HG02970 (cell line): ENCODE results near the gene GGT6.

ENCODE experiments used
- ATAC-seq: cut with Tn5 transposase; IDR thresholded peaks from one replicate; pipeline ENCODE4 v1.9.1; 2021; ENCODE audit warnings: mild to moderate bottlenecking, moderate library complexity, moderate number of reproducible peaks; ENCODE audit not compliant: unreplicated experiment, low FRiP score

GGT6 gene

DNA sequence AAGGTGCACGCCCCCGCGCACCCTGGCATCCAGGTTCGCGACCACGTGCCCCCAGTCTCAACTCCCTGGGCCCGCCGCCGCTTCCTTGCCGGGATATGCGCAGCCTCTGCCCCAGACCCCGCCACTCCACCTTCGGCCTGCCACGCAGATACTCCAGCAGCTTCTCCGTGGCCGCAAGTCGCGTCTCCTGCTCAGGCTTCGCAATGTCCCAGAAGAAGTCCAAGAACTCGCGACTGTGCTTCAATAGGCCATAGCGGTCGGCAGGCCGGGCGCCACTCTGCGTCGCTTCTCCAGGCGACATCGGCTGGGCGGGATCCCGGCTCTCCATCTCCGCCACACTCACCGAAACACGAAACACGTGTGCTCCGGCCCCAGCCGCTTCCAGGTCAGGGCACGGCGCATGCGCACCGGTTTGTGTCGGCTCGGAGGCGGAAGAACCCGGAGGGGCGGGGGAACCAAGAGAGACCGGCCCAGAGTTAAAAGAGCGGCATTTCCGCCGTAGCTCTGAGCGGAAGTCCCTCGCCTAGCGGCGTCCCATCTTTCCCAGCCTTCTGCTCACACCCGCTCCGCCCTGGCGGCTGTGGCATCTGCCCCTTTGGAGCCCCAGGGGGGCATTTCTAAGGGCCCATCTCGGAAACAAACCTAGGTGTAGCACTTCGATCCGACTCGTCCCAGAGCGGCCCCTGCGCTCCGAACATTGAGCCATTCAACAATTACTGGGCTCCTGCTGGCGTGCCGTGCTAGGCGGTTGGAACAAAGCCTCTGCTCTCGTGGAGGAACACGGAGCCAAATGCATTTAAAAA lies 5.2 kb downstream of the GGT6 start, which contains the start of gene MYBBP1A:
MYBBP1A (minus strand) TSS at position 388 of the 803 bp plus-strand sequence; CDS start at position 328, 60 bp downstream.
- peak; percentile 92 for ATAC-seq

DNA sequence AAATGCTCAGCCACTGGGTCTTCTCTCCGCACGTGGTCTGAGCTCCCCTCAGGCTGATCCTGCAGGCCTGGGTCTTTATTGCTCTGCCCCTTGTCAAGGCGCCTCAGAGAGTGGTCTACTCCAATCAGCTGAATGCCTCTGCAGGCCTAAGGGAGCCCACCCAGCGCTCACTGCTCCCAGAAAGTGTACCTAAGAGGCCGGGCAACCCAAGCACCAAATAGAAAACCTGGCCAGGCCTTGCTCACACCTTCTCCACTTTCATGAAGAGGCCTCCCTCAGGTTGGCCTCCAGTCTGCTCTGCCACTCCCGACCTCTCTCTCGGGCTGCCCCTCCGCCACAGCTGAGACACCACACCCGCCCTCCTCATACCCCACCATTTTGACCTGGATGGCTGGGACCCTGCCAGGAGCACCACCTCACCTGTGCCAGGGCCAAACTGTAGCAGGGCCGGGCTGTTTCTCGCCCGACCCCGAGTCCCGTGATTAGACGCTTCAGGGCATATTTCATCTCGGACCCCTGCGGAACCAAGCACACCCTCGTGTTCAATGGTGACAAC lies 5.9 kb downstream of the GGT6 start:
- ATAC-seq, result no peak

GRCh38 chr17:4553669-4554068 lies 6.7 kb downstream of the GGT6 start:
- no peak for ATAC-seq

DNA sequence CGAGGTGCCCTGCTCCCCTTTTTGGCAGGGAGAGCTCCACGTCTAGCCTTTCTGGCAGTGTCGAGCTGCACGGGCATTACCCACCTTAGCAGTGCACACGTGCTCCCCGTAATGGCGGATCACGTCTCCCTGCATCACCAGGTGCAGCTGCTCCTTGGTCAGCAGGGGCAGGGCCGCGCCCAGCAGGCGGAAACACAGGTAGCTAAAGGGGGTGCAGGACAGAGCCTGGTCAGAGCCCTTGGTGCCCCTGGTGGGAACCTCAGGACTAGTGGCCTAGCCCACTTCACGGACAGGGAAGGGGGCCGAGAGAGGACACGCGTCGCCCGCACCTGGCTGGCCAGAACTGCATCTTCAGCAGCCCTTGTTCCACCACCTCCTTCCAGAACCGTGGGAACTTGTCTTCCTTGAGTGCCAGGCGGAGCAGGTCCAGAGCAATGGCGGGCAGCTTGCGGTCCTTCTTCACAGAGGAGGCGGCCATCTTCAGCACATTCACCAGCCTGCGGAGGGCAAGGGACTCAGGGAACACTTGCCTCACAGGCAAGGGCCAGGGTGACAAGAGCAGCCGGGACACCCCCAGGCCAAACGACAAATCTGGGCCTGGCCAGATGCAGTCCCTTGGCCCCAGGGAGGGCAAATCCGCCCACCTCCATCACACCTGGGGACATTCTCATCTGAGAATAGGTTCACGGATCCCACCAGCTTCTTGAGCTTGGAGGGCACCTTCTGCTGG lies 8.4 kb downstream of the GGT6 start:
- ATAC-seq, result no peak

DNA sequence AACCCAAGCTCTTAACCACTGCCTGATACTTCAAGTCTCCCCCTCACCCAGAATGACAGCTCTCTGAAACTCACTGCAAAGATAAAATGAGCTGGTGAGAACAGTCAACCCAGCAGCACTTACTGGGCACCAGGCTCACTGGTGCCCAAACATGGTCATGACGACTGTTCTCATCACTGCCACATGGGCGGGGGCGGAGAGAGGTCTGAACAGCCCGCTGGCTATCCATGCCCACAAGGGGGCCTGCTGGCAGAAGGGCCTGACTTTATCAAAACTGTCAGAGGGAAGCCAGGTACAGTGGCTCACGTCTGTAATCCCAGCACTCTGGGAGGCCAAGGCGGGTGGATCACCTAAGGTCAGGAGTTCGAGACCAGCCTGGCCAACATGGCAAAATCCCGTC lies 9.2 kb downstream of the GGT6 start:
- no peak for ATAC-seq

GRCh38 chr17:4550534-4551039 lies 9.8 kb downstream of the GGT6 start:
- ATAC-seq, result no peak

DNA sequence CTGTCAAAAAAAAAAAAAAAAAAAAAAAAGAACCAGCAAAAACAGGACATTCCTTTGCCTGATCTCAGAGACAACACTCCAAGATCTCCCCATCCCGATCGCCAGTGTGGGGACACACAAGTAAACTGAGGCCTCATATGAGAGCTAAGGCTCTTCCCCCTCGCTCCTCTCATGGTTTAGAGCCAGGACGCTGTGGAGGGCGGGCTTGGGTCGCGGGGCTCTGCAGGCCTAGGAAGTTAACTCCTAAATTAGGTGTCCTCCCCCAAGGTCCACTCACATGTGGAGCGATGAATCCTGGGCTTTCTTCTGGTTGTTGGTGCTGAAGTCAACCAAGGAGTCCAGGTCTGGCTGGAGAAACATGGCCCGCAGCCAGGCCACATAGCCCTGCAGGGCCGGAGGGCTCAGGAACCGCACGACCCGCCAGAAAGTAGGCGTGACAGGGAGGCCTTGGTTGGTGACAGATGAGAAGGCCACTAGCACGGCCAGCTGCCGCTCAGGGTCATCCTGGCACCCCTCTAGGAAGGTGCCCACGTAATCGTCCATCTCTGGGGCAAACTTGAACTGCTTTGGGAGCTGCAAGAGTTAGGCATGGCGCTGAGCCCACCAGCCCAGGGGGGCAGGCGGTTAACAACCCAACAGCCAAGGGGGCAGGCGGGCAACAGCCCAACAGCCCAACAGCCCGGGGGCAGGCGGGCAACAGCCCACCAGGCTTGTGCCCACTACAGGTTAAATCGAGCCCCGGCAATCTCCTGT lies 10.4 kb downstream of the GGT6 start:
- no peak for ATAC-seq

DNA sequence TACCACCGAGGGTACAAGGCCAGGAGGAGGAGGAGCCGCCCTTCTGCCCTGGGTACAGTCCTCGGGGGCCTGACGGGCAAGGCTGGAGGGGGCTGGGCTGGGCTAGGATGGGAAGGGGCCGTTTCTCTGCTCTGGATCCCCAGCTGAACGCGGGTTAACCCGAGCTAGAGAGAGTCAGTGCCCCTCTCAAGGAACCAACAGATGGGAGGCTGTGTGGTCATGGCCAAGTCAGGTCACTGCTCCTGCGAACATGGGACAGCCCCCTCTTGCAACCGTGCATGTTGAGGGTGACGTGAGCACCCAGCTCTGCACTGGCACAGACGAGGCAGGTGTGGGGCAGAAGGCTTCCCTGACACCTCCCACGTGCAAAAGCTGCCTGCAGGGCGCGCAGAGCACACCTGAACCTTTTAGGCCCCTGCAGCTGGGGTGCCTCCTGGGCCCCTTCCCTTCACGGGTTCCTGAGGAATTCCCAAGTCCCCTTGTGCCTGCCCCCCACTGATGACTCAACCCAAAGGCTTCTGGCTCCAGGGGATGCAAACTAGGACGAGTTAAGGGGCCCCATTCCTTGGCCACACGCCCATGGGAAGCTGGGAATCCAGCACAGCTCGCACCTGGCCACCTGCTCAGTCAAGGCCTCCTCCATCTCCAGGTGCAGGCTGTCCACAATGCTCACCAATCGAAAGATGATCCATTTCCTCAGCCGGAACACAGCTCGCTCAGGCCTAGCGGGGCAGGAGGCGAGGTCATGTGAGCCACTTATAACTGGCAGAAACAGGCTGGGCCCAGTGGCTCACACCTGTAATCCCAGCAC lies 11.5 kb downstream of the GGT6 start:
- ATAC-seq, result no peak

DNA sequence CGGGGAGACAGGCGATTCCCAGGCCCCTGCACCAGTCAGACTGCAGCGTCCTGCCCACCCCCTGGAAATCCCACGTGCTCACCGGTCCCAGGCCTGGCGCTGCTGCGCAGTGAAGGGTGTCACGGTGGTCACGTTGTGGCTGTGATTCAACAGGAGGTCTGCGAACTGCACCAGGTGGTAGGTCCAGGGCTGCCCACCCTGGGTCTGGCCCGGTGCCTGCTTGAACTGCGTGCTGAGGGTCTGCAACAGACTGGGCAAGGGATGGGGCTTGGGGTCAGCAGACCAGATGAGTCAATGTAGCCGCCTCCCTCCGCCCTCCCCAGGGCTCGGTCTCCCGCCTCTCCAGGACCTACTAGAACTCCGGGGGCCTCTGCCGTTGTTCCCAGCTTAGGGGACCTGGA lies 12.3 kb downstream of the GGT6 start:
- no peak for ATAC-seq

DNA sequence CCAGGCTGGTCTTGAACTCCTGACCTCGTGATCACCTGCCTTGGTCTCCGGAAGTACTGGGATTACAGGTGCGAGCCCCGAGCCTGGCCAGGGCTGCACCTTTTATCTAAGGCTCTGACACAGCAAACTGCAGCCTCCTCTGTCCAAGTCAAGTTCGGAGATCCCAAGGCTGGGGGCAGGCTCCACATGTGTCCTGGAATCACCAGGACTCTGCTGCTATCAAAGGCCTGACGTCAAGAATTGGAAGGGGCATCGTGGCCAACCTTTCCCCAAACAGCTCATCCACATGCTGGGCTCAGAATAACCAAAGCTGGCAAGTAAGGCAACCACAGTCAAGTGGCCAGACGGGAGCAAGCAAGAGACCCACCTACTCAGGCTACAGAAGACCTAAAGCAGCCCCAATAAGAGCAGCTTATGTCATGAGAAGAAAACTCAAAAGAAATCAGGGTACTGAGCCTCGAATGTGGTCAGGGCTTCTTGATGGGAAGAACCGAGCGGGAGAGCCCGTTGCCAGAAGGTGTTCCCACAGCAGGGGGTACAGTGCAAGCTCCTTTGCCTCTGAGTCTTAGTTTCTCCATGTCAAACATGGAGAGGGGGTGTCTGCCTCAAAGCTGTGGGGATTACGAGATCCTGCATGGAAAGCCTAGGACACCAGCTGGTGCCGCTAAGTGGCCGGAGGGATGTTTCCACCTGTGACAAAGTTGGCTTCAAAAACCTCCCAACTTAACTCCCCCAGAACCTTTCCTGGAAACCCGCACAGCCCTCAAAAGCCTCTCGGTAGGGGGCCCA lies 13.1 kb downstream of the GGT6 start:
- ATAC-seq, result no peak

DNA sequence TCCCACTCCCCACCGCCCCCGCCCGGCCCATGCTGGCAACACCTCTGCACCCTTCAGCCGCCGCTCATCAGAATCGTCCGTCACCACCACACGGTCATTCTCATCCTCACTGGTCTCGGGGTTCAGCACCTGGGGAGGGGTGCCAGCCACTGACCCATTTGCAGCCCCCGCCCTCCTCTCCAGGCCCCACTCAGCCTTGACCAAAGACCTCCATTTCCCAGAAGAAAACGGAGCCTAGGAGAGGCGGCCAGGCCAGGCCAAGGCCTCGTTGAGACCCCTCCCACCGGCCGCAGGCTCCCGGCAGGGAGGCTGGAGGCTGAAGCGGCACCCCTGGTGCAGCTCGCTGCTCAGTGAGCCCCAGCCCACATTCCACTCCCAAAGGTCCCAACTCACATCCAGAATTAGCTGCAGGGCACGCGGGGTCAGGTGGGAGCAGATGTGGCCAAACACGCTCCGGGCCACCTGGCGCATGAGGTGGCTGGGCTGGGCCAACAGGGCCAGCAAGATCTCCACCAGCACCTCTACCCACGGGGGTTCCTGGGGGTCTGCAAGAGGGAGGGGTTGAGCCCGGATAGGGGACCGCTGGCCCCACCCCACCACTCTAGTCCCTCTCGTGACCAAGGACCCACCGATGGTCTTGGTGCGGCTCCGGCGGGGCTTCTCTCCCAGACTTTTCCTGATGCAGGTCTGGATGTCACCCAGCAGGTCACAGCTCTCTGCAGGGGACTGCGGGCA lies 15.0 kb downstream of the GGT6 start:
- ATAC-seq, result no peak

GRCh38 chr17:4544951-4545216 lies 15.5 kb downstream of the GGT6 start:
- ATAC-seq, result no peak

DNA sequence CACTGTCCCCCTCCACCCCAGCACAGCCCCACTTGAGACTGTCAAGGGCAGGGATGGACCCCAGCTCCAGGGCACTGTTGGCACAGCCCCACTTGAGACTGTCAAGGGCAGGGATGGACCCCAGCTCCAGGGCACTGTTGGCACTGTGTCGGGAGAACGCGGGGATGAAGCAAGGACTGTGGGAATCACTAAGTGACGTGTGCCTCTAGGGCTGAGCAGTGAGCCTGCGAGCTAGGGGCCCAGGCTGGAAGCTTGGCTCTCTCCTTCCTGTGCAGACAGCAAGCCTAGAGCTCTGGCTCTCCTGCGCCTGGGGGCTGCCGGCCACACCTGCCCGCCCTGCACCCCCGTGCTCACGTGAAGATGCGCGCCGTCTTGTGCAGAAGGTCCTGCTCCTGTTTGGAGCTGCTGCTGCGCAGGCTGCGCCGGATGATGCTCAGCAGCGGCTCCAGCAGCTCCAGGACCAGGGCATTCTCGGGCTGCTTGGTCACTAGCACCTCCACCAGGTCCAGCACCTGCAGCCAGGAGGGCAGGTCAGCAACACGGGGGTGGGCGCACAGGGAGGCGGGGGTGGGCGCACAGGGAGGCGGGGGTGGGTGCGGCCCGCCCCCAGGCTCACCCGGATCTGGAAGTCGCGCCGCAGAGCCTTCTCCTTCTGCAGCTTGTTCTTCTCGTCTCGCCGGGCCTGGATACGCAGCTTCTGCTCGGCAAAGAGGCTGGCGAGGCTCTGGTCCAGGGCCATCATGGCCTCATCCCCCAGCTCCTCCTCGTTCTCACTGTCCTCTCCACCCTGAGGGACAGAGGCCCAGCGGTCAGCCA lies 16.0 kb downstream of the GGT6 start:
- ATAC-seq, result no peak

DNA sequence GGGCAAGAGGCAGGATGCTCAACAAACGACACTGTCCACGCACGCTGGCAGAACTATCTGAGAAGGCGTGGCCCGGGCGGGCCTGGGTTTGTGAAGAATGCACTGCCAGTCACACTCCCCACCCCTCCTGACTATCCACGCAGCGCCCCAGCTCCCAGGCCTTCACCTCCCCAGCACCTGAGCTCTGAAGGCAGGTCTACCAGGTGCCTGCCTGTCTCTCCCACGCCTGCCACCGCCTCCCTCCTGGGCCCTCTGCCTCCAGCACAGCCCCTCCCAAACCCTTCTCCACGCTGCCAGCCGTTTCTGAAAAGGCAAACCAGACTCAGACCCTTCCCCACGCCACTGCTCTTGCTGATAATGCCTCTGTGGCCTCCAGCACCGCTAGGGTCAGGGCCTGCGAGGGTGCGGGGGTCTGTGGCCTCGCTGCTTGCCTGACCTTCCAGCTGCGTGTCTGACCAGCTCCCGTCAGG lies 16.8 kb downstream of the GGT6 start:
- ATAC-seq, result no peak

- ATAC-seq, result no peak
Measured at GRCh38 chr17:4542726-4543191, 17.6 kb downstream of the GGT6 start.

DNA sequence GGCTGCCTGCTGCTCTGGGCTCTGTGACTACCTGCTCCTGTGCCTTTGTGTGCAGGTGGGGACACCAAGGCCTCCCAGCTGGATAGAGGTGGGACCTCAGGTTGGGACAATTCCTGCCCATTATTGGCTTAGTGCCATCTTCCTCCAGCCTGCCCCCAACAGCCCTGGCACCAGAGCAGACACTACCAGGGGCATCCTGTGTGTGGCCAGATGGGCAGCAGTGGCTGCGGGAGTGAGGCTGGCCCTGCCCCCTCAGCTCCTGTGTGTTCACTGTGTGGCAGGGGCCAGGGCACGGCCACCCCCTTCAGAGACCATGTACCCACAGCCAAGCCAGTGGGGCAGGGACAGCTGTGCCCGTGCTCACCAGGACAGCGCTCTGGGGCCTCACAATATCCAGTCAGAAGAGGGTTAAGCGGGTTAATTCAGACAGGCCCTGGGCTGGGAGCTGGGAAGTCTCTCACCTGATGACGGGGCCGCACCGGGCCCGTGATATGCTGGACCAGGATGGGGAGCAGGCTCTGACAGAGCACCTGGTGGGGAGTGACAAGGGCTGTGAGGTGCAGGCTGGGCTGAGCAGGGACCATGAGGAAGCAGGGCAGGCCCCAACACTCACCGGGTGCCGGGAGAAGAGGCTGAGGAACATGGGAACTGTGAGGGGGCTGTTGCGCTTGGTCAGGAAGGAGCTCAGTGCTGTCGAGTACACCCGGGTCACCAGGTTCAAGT lies 18.2 kb downstream of the GGT6 start:
- no peak for ATAC-seq
